Measurements from ENCODE around the gene PLA2G15.

DNA sequence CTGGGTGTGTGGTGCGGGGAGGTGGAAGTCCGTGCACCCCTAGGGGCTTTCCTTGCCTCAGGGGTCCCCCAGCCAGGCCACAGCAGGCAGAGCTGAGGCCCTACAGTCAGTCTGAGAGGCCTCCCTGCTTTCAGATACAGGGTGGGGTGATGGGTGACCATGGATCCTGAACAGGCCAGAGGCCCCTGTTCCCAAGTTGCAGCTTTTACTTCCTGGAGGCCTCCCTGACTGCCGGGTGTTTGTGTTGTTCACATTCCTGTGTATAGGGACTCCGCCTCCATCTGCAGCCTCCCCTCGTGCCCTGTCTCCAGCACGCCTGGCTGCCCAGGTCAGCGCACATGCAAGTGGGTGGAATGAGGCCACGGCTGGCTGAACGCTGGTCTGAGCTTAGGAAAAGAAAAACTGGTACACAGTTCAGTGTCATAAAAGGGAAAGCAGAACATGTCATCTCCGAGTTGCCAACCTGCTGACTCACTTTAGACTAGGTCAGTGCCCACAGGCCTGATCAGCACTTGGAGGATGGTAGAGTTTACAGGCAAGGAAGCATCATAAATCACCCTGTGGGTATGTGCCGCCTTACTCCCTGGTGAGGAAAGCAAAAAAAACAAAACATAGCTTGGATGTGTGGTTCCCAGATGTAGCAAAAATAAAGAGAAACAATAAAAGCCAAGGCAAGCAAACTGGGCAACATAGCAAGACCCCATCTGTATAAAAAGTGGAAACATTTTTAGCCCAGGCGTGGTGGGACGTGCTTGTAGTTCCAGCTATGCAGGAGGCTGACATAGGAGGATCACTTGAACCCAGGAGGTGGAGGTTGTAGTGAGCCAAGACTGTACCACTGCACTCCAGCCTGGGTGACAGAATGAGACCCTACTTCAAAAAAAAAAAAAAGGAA is 13.0 kb downstream of the PLA2G15 start:
- TF ChIP-seq CTCF (conservative IDR thresholded peaks at IDR 0.05; ENCODE audit: low read depth in 2 of 2) (no peak), EZH2 (IDR thresholded peaks at IDR 0.05; ENCODE audit: low read depth, unreplicated experiment) (no peak), POLR2AphosphoS5 (IDR thresholded peaks at IDR 0.05; ENCODE audit: low read depth) (no peak), CREB1 (CRISPR knock-in tag; IDR thresholded peaks at IDR 0.05; ENCODE audit: low read depth) (no peak), EZH2phosphoT487 (IDR thresholded peaks at IDR 0.05; ENCODE audit: unreplicated experiment) (no peak), ZNF114 (CRISPR knock-in tag; IDR thresholded peaks at IDR 0.05) (no peak), JUNB (IDR thresholded peaks at IDR 0.05; ENCODE audit: unreplicated experiment) (no peak), NANOG (IDR thresholded peaks at IDR 0.05; ENCODE audit: borderline replicate concordance) (no peak), ETS1 (IDR thresholded peaks at IDR 0.05) (no peak), STAT1 (IDR thresholded peaks at IDR 0.05; ENCODE audit: unreplicated experiment) (no peak), ZNF331 (CRISPR knock-in tag; IDR thresholded peaks at IDR 0.05; ENCODE audit: low read depth) (no peak)
- TF ChIP-seq, protein P1, sequence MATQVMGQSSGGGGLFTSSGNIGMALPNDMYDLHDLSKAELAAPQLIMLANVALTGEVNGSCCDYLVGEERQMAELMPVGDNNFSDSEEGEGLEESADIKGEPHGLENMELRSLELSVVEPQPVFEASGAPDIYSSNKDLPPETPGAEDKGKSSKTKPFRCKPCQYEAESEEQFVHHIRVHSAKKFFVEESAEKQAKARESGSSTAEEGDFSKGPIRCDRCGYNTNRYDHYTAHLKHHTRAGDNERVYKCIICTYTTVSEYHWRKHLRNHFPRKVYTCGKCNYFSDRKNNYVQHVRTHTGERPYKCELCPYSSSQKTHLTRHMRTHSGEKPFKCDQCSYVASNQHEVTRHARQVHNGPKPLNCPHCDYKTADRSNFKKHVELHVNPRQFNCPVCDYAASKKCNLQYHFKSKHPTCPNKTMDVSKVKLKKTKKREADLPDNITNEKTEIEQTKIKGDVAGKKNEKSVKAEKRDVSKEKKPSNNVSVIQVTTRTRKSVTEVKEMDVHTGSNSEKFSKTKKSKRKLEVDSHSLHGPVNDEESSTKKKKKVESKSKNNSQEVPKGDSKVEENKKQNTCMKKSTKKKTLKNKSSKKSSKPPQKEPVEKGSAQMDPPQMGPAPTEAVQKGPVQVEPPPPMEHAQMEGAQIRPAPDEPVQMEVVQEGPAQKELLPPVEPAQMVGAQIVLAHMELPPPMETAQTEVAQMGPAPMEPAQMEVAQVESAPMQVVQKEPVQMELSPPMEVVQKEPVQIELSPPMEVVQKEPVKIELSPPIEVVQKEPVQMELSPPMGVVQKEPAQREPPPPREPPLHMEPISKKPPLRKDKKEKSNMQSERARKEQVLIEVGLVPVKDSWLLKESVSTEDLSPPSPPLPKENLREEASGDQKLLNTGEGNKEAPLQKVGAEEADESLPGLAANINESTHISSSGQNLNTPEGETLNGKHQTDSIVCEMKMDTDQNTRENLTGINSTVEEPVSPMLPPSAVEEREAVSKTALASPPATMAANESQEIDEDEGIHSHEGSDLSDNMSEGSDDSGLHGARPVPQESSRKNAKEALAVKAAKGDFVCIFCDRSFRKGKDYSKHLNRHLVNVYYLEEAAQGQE (IDR thresholded peaks at IDR 0.05; ENCODE audit: unreplicated experiment) = no peak

Data from GM23338 (cell line).